Measurements from ENCODE around the gene ANKRD35. TPM values are rescaled to one million over a fixed set of nuclear protein-coding genes. Genes with fewer than 3 reads are reported as not detected.
A peak's percentile ranks its signal among the peaks of the same experiment; 100 is the strongest.

ANKRD35 gene
- total RNA-seq, 1 experiment from 2014 or later = not detected

GRCh38 chr1:145895471-145895870, 9.8 kb upstream of the ANKRD35 start:
- no peaks in the 10 kb centered on the region for H3K27me3 Mint-ChIP-seq (ENCODE audit: insufficient read depth, unreplicated experiment)
- intact Hi-C loops (cut with micrococcal nuclease) = no loop called here
- H3K36me3 Mint-ChIP-seq (ENCODE audit: insufficient read depth, unreplicated experiment) = peaks cover 19% of the 10 kb centered on the region
- peak overlapping the region; percentile 95 for H3K27ac Mint-ChIP-seq (ENCODE audit: low read depth, unreplicated experiment)
- POLR2A ChIA-PET = interaction anchor here (0.9 to 2.7 kb wide), 6 partner anchors 11 to 59 kb away, joined by 3 to 8 read pairs (median 5); partner anchors contain the start of genes ITGA10 and PIAS3
- no peak for DNase-seq (ENCODE audit: unreplicated experiment)
- no peak for TF ChIP-seq CTCF (IDR thresholded peaks at IDR 0.05; ENCODE audit: unreplicated experiment)
- no peak overlapping the region for H3K4me3 Mint-ChIP-seq (ENCODE audit: unreplicated experiment)
- peaks cover 29% of the 10 kb centered on the region for H3K4me1 Mint-ChIP-seq (ENCODE audit: insufficient read depth, unreplicated experiment)
- no peaks in the 10 kb centered on the region for H3K9me3 Mint-ChIP-seq (ENCODE audit: unreplicated experiment)
- CTCF ChIA-PET = interaction anchor here (0.6 to 21.0 kb wide), 5 partner anchors 15 to 85 kb away, joined by 3 to 617 read pairs (median 4); partner anchors contain the start of genes ITGA10 and NUDT17
- no TSS peak for BruUV-seq (replicated peaks)

DNA sequence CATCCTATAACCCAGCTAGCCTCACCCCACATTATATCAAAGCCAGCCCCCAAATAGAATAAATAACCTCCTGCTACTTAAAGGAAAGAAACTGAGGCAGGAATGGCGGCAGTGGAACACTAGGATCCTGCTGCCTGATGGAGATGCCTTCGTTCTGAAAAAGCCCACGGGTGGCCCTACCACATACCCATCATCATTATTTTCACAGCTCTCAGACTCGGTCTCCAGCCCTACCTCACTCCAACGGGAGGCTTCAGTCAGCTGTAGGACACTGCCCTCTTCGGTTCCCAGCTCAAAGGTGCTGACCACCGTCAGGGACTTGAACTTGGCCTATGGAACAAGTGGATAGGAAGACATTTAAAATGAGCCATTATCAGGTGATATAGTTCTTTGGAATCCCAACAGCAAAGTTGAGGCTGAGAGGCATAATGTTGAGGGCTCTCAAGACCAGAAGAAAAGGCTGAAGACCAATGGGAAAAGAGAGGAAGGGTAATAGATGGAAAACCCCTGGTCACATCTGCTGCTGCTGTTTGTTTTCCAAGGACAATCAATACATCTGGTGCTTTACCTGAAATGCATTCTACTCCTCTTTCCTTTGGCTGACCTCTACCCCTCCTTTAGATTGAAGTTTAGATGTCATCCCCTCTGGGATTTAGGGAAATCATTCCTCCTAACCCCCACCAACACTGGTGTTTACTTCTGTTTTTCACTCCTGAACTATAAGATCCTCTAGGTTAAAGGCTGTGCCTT, 7.8 kb upstream of the ANKRD35 start:
- H3K27me3 Mint-ChIP-seq (ENCODE audit: insufficient read depth, unreplicated experiment) = no peaks in the 10 kb centered on the region
- H3K4me1 Mint-ChIP-seq (ENCODE audit: insufficient read depth, unreplicated experiment) = peaks cover 36% of the 10 kb centered on the region
- peaks cover 15% of the 10 kb centered on the region for H3K36me3 Mint-ChIP-seq (ENCODE audit: insufficient read depth, unreplicated experiment)
- BruUV-seq (replicated peaks) = no TSS peak
- ChIA-PET POLR2A (interaction anchor here (0.8 to 4.7 kb wide), 15 partner anchors 9 to 142 kb away, joined by 3 to 284 read pairs (median 26); partner anchors contain the start of genes ANKRD34A, ITGA10, NUDT17 and PEX11B), CTCF (interaction anchor here (1.0 to 21.0 kb wide), 14 partner anchors 9 to 146 kb away, joined by 3 to 617 read pairs (median 26); partner anchors contain the start of genes ANKRD34A, ITGA10, LIX1L and NUDT17)
- H3K4me3 Mint-ChIP-seq (ENCODE audit: unreplicated experiment) = no peak overlapping the region
- no peaks in the 10 kb centered on the region for H3K9me3 Mint-ChIP-seq (ENCODE audit: unreplicated experiment)
- TF ChIP-seq CTCF (IDR thresholded peaks at IDR 0.05; ENCODE audit: unreplicated experiment) = no peak
- intact Hi-C loops (cut with micrococcal nuclease) = no loop called here
- DNase-seq (ENCODE audit: unreplicated experiment) = no peak
- peak overlapping the region; percentile 95 for H3K27ac Mint-ChIP-seq (ENCODE audit: low read depth, unreplicated experiment)

DNA sequence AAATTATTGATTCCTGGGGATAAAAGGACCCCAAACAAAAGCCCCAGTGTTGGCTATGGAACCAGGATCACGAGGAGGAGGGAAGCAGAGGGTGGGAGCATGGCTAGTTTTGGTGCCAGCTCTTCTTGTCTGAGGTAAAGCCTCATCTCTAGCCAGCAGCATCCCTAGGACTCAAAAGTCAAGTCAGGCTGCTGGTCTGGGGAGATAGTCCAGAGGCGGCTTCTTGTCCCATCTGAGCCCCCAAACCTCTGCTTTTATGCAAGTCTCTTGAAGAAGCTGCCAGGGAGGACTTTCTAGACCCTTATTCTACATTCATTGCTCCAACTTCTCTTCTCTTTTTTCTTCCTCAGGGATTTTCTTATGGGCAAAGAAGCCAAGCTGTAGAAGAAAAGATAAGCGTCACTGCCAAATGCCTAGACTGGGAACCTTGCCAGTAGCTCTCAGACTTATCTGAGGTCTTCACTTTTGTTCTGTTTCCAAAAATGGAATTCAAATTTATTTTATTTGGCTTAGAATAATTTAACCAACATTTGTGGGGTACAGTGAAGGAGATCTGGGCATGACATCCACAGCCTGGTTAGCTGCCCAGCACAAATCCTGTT, 6.9 kb upstream of the ANKRD35 start:
- intact Hi-C loops (cut with micrococcal nuclease) = loop anchor here (1.0 kb wide), 5 partner anchors 18 to 121 kb away; partner anchors contain the start of genes ITGA10 and RBM8A
- peak; percentile 72 for DNase-seq (ENCODE audit: unreplicated experiment)
- Mint-ChIP-seq H3K4me3 (ENCODE audit: unreplicated experiment) (peak overlapping the region; percentile 57), H3K36me3 (ENCODE audit: insufficient read depth, unreplicated experiment) (peaks cover 17% of the 10 kb centered on the region), H3K27me3 (ENCODE audit: insufficient read depth, unreplicated experiment) (no peaks in the 10 kb centered on the region), H3K9me3 (ENCODE audit: unreplicated experiment) (no peaks in the 10 kb centered on the region), H3K27ac (ENCODE audit: low read depth, unreplicated experiment) (peak overlapping the region; percentile 95), H3K4me1 (ENCODE audit: insufficient read depth, unreplicated experiment) (peaks cover 36% of the 10 kb centered on the region)
- POLR2A ChIA-PET = interaction anchor here (0.8 to 4.7 kb wide), 34 partner anchors 10 to 143 kb away, joined by 3 to 284 read pairs (median 10); partner anchors contain the start of genes ANKRD34A, ITGA10, LIX1L and NUDT17
- TF ChIP-seq CTCF (IDR thresholded peaks at IDR 0.05; ENCODE audit: unreplicated experiment) = no peak
- TSS peak; percentile 91 for BruUV-seq (replicated peaks)
- CTCF ChIA-PET = interaction anchor here (0.6 to 21.0 kb wide), 38 partner anchors 10 to 203 kb away, joined by 3 to 617 read pairs (median 7); partner anchors contain the start of genes ANKRD34A, HJV, ITGA10 and LIX1L
